DOHH2 (cell line): ENCODE measurements around the gene KRTAP12-2.

Source experiments
- H3F3A ChIP-seq: fragments of 200-600 bp; sonication (generic), shearing (Covaris generic); 2 replicates; pipeline ENCODE4 v1.6.0; 2016; ENCODE audit warnings: antibody characterized with exemption, mild to moderate bottlenecking; ENCODE audit not compliant: control insufficient read depth, insufficient read depth
- H3K27ac ChIP-seq: fragments of 200-600 bp; sonication (generic); 2 replicates; pipeline ENCODE4 v1.5.1; 2014; ENCODE audit warnings: low read depth, mild to moderate bottlenecking, low read length, moderate library complexity
- H3K27me3 ChIP-seq: fragments of 200-600 bp; sonication (generic); 2 replicates; pipeline ENCODE4 v1.6.1; 2014; ENCODE audit warnings: mild to moderate bottlenecking, low read length, mixed read lengths; ENCODE audit not compliant: control insufficient read depth
- H3K36me3 ChIP-seq: fragments of 200-600 bp; sonication (generic); 2 replicates; pipeline ENCODE4 v1.6.1; 2014; ENCODE audit warnings: mild to moderate bottlenecking, low read length, moderate library complexity, mixed read lengths; ENCODE audit not compliant: control insufficient read depth
- H3K4me1 ChIP-seq: fragments of 200-600 bp; sonication (generic); 2 replicates; pipeline ENCODE4 v1.6.1; 2014; ENCODE audit warnings: mild to moderate bottlenecking, low read length, mixed read lengths; ENCODE audit not compliant: control insufficient read depth
- H3K4me2 ChIP-seq: fragments of 200-600 bp; sonication (generic); 2 replicates; pipeline ENCODE4 v1.6.0; 2014; ENCODE audit warnings: mild to moderate bottlenecking, low read length, moderate library complexity
- H3K4me3 ChIP-seq: fragments of 200-600 bp; sonication (generic); 2 replicates; pipeline ENCODE4 v1.5.1; 2014; ENCODE audit warnings: mild to moderate bottlenecking, low read length, mixed read lengths
- H3K79me2 ChIP-seq: fragments of 200-600 bp; sonication (generic); 2 replicates; pipeline ENCODE4 v1.6.1; 2014; ENCODE audit warnings: mild to moderate bottlenecking, low read length, mixed read lengths; ENCODE audit not compliant: control insufficient read depth
- H3K9me2 ChIP-seq: fragments of 200-600 bp; sonication (generic); replicated peaks from 2 replicates; pipeline ENCODE4 v1.6.1; 2014; ENCODE audit warnings: mild to moderate bottlenecking, low read length, mixed read lengths; ENCODE audit not compliant: control insufficient read depth
- H3K9me3 ChIP-seq: fragments of 200-600 bp; sonication (generic); 2 replicates; pipeline ENCODE4 v1.6.1; 2014; ENCODE audit warnings: antibody characterized with exemption, low read length, mixed read lengths; ENCODE audit not compliant: control insufficient read depth, insufficient read depth
- H4K20me1 ChIP-seq: fragments of 200-600 bp; sonication (generic); 2 replicates; pipeline ENCODE4 v1.6.0; 2014; ENCODE audit warnings: low read depth, mild to moderate bottlenecking, antibody characterized with exemption, low read length, moderate library complexity; ENCODE audit not compliant: control insufficient read depth, insufficient read depth
- CTCF ChIP-seq: fragments of 200-600 bp; sonication (generic); IDR thresholded peaks from one replicate; pipeline ENCODE4 v1.5.1; 2014; ENCODE audit warnings: antibody characterized with exemption, mild to moderate bottlenecking, low read depth, low read length; ENCODE audit not compliant: poor library complexity, severe bottlenecking
- EZH2phosphoT487 ChIP-seq: fragments of 200-600 bp; sonication (generic); IDR thresholded peaks from 2 replicates; pipeline ENCODE4 v1.6.1; 2017; ENCODE audit warnings: borderline replicate concordance, mild to moderate bottlenecking, antibody characterized with exemption, low read length, moderate library complexity, mixed read lengths

The KRTAP12-2 gene

GRCh38 chr21:44702973-44703730 lies 36.4 kb upstream of the KRTAP12-2 start:
- Histone ChIP-seq H3K27ac (no peak overlapping the region), H3K9me2 (no peaks in the 10 kb centered on the region), H3K79me2 (no peaks in the 10 kb centered on the region), H3K4me3 (no peak overlapping the region), H4K20me1 (no peaks in the 10 kb centered on the region), H3F3A (no peaks in the 10 kb centered on the region), H3K4me2 (no peak overlapping the region), H3K4me1 (no peaks in the 10 kb centered on the region), H3K9me3 (peaks cover 4% of the 10 kb centered on the region; the same call in 1 of the 2 replicates), H3K36me3 (no peaks in the 10 kb centered on the region), H3K27me3 (peaks cover 5% of the 10 kb centered on the region; the same call in 1 of the 2 replicates)
- TF ChIP-seq EZH2phosphoT487, result no peak
- no peak for TF ChIP-seq CTCF

- H3K27ac ChIP-seq, result no peak overlapping the region
- no peaks in the 10 kb centered on the region for H3K79me2 ChIP-seq
- no peaks in the 10 kb centered on the region for H4K20me1 ChIP-seq
- H3K9me2 ChIP-seq, result no peaks in the 10 kb centered on the region
- H3K4me3 ChIP-seq, result no peak overlapping the region
- H3K36me3 ChIP-seq, result no peaks in the 10 kb centered on the region
- H3K27me3 ChIP-seq, result peaks cover 5% of the 10 kb centered on the region; the same call in 1 of the 2 replicates
- no peaks in the 10 kb centered on the region for H3K4me1 ChIP-seq
- TF ChIP-seq EZH2phosphoT487 (no peak), CTCF (no peak)
- no peak overlapping the region for H3K4me2 ChIP-seq
- peaks cover 4% of the 10 kb centered on the region; the same call in 1 of the 2 replicates for H3K9me3 ChIP-seq
- H3F3A ChIP-seq, result no peaks in the 10 kb centered on the region
Measured at GRCh38 chr21:44702111-44702972, 35.6 kb upstream of the KRTAP12-2 start.

GRCh38 chr21:44701541-44701940 lies 34.8 kb upstream of the KRTAP12-2 start:
- H3K27me3 ChIP-seq, result peaks cover 5% of the 10 kb centered on the region; the same call in 1 of the 2 replicates
- H3K4me2 ChIP-seq, result no peak overlapping the region

More at GRCh38 chr21:44701541-44701940, 34.8 kb upstream of the KRTAP12-2 start:
- Histone ChIP-seq H3K4me1 (no peaks in the 10 kb centered on the region), H3K9me2 (no peaks in the 10 kb centered on the region), H3F3A (no peaks in the 10 kb centered on the region), H3K79me2 (no peaks in the 10 kb centered on the region), H3K9me3 (peaks cover 4% of the 10 kb centered on the region; the same call in 1 of the 2 replicates), H4K20me1 (no peaks in the 10 kb centered on the region), H3K27ac (no peak overlapping the region), H3K4me3 (no peak overlapping the region), H3K36me3 (no peaks in the 10 kb centered on the region)
- TF ChIP-seq EZH2phosphoT487 (no peak), CTCF (no peak)
